Hepatic stellate cell (primary cell): ENCODE measurements around the gene PRSS53.

Experiments
- DNase-seq: peaks from one replicate; pipeline ENCODE4 v3.0.0; 2011; ENCODE audit warnings: low spot score

The PRSS53 gene

GRCh38 chr16:31093132-31093703 lies 4.5 kb upstream of the PRSS53 start:
- DNase-seq: peak; percentile 50

GRCh38 chr16:31092330-31092729 lies 3.6 kb upstream of the PRSS53 start:
- no peak for DNase-seq

GRCh38 chr16:31090540-31090939 lies 1.8 kb upstream of the PRSS53 start:
- DNase-seq: no peak

GRCh38 chr16:31089199-31089598 lies 456 bp upstream of the PRSS53 start:
- DNase-seq: no peak

- no peak for DNase-seq
Observed at GRCh38 chr16:31087971-31088370, 772 bp downstream of the PRSS53 start.

- DNase-seq: no peak
Observed at GRCh38 chr16:31087481-31087880, 1.3 kb downstream of the PRSS53 start.

- DNase-seq: no peak
Observed at GRCh38 chr16:31086629-31086906, 2.2 kb downstream of the PRSS53 start.

- DNase-seq: no peak
Observed at GRCh38 chr16:31085873-31086628, 2.7 kb downstream of the PRSS53 start.

- DNase-seq: no peak
Observed at GRCh38 chr16:31085411-31085810, 3.3 kb downstream of the PRSS53 start.

- DNase-seq: no peak
Observed at GRCh38 chr16:31084584-31085302, 4.0 kb downstream of the PRSS53 start.

GRCh38 chr16:31083981-31084380 lies 4.8 kb downstream of the PRSS53 start:
- no peak for DNase-seq

GRCh38 chr16:31083556-31083955 lies 5.2 kb downstream of the PRSS53 start:
- DNase-seq: no peak

GRCh38 chr16:31083081-31083480 lies 5.7 kb downstream of the PRSS53 start:
- no peak for DNase-seq

- no peak for DNase-seq
Observed at GRCh38 chr16:31082368-31083045, 6.2 kb downstream of the PRSS53 start.

GRCh38 chr16:31081428-31082351 lies 7.1 kb downstream of the PRSS53 start:
- no peak for DNase-seq

- no peak for DNase-seq
Observed at GRCh38 chr16:31080756-31081419, 7.9 kb downstream of the PRSS53 start.

GRCh38 chr16:31080035-31080629 lies 8.6 kb downstream of the PRSS53 start:
- no peak for DNase-seq

GRCh38 chr16:31079342-31079944 lies 9.3 kb downstream of the PRSS53 start:
- DNase-seq: no peak

- no peak for DNase-seq
Observed at GRCh38 chr16:31078597-31079341, 10.0 kb downstream of the PRSS53 start.
